H1 (cell line): ENCODE data around the gene CHD1L. TPM values are rescaled to one million over a fixed set of nuclear protein-coding genes. Genes with fewer than 3 reads are reported as not detected.

Experiments used
- CTCF ChIA-PET: fragments of 300-600 bp; sonication (Branson Sonifier 250); formaldehyde crosslinking; loops from one replicate; lab custom pipeline; 2021; ENCODE audit not compliant: partially characterized antibody; lab: Charles Lee
- POLR2A ChIA-PET: fragments of 300-600 bp; sonication (Branson Sonifier 250); formaldehyde crosslinking; loops from one replicate; lab custom pipeline; 2021; ENCODE audit warnings: inconsistent platforms; ENCODE audit not compliant: partially characterized antibody; lab: Charles Lee
- DNase-seq, 2 experiments: peaks; one replicate each; pipeline versions ENCODE4 v3.0.0 to v3.0.0-alpha.2; 2010 to 2022; ENCODE audit warnings: low spot score in 2 of 2, low read depth in 1 of 2, mixed read lengths in 1 of 2
- FAIRE-seq: peaks from 2 replicates; lab custom pipeline; 2011; peaks lifted over from hg19 to GRCh38; lab: Jason Lieb, UNC
- H2AFZ ChIP-seq: 2 replicates; pipeline ENCODE4 v1.8.1; 2012; ENCODE audit warnings: low read length, inconsistent platforms
- H2AK5ac ChIP-seq: 2 replicates; pipeline ENCODE4 v1.6.1; 2013; ENCODE audit warnings: low read depth, low read length
- H2BK120ac ChIP-seq: replicated peaks from 2 replicates; pipeline ENCODE3; 2013; ENCODE audit warnings: low read depth, low read length, inconsistent platforms
- H2BK12ac ChIP-seq: 2 replicates; pipeline ENCODE4 v1.6.1; 2013; ENCODE audit warnings: low read depth, low read length
- H2BK15ac ChIP-seq: 2 replicates; pipeline ENCODE4 v1.6.1; 2013; ENCODE audit warnings: low read length
- H2BK20ac ChIP-seq: 2 replicates; pipeline ENCODE4 v1.6.1; 2013; ENCODE audit warnings: low read length
- H2BK5ac ChIP-seq: 2 replicates; pipeline ENCODE4 v1.6.1; 2013; ENCODE audit warnings: low read depth, low read length
- H3K14ac ChIP-seq: 2 replicates; pipeline ENCODE4 v1.6.1; 2013; ENCODE audit warnings: inconsistent platforms; ENCODE audit not compliant: insufficient read length
- H3K18ac ChIP-seq: 2 replicates; pipeline ENCODE4 v1.6.1; 2013; ENCODE audit warnings: low read length; ENCODE audit errors: extremely low read depth
- H3K23ac ChIP-seq: 2 replicates; pipeline ENCODE4 v1.6.1; 2013; ENCODE audit warnings: inconsistent platforms; ENCODE audit not compliant: insufficient read length
- H3K23me2 ChIP-seq: 2 replicates; pipeline ENCODE4 v1.6.1; 2013; ENCODE audit warnings: low read depth, low read length
- H3K27ac ChIP-seq: 2 replicates; pipeline ENCODE4 v1.6.1; 2011; ENCODE audit warnings: low read depth, low read length, inconsistent platforms
- H3K27me3 ChIP-seq, 4 experiments: replicated peaks in 1 of 4; 1 replicate in 1 of 4; 2 replicates in 3 of 4; pipeline versions ENCODE4 v1.6.1 to v1.8.1; 2011 to 2013; ENCODE audit warnings: low read length in 3 of 4, mild to moderate bottlenecking in 3 of 4, inconsistent platforms in 2 of 4, mixed read lengths in 2 of 4, moderate library complexity in 1 of 4; ENCODE audit not compliant: control insufficient read depth in 3 of 4, insufficient read depth in 3 of 4; ENCODE audit errors: extremely low read depth in 1 of 4
- H3K36me3 ChIP-seq, 4 experiments: 2 replicates each; pipeline versions ENCODE4 v1.6.1 to v1.8.1; 2011 to 2013; ENCODE audit warnings: mild to moderate bottlenecking in 4 of 4, low read length in 3 of 4, moderate library complexity in 2 of 4, control low read depth in 1 of 4, inconsistent platforms in 1 of 4; ENCODE audit not compliant: insufficient read depth in 4 of 4, control insufficient read depth in 2 of 4
- H3K4ac ChIP-seq: replicated peaks from 2 replicates; pipeline ENCODE3; 2013; ENCODE audit warnings: low read length, low read depth, mixed read lengths, inconsistent platforms; ENCODE audit not compliant: insufficient read length
- H3K4me1 ChIP-seq, 4 experiments: replicated peaks in 1 of 4; 1 replicate in 1 of 4; 2 replicates in 3 of 4; pipeline versions ENCODE4 v1.6.1 to v1.8.1; 2011 to 2013; ENCODE audit warnings: low read length in 3 of 4, inconsistent platforms in 2 of 4, mixed read lengths in 1 of 4; ENCODE audit not compliant: insufficient read depth in 4 of 4, control insufficient read depth in 3 of 4
- H3K4me2 ChIP-seq, 2 experiments: 2 replicates each; pipeline versions ENCODE4 v1.6.1 to v1.8.1; 2011 to 2013; ENCODE audit warnings: low read depth in 2 of 2, low read length in 2 of 2, control low read depth in 1 of 2, inconsistent platforms in 1 of 2, mild to moderate bottlenecking in 1 of 2; ENCODE audit not compliant: insufficient read depth in 1 of 2
- H3K4me3 ChIP-seq, 4 experiments: fragments of 200-600, 300-600 bp in 1 of 4; sonication (generic), shearing (Covaris generic), sonication (Bioruptor Twin) in 1 of 4; 2 replicates each; pipeline versions ENCODE4 v1.5.1 to v1.8.1; 2011 to 2016; ENCODE audit warnings: low read length in 4 of 4, low read depth in 3 of 4, control low read depth in 2 of 4, inconsistent platforms in 2 of 4, mild to moderate bottlenecking in 2 of 4, mixed read lengths in 1 of 4, moderate library complexity in 1 of 4; ENCODE audit not compliant: insufficient read depth in 2 of 4; ENCODE audit errors: extremely low read depth in 1 of 4
- H3K56ac ChIP-seq: replicated peaks from 2 replicates; pipeline ENCODE3; 2013; ENCODE audit warnings: low read depth, mild to moderate bottlenecking, mixed read lengths, low read length, inconsistent platforms; ENCODE audit not compliant: insufficient read length
- H3K79me1 ChIP-seq: 2 replicates; pipeline ENCODE4 v1.6.1; 2013; ENCODE audit warnings: low read depth, low read length, control low read depth
- H3K79me2 ChIP-seq, 2 experiments: 2 replicates each; pipeline versions ENCODE4 v1.6.1 to v1.8.1; 2012 to 2013; ENCODE audit warnings: low read length in 2 of 2, mild to moderate bottlenecking in 2 of 2, inconsistent platforms in 1 of 2; ENCODE audit not compliant: insufficient read depth in 2 of 2, control insufficient read depth in 1 of 2
- H3K9ac ChIP-seq, 4 experiments: replicated peaks in 1 of 4; 1 replicate in 1 of 4; 2 replicates in 3 of 4; pipeline versions ENCODE4 v1.6.1 to v1.8.1; 2011 to 2013; ENCODE audit warnings: low read depth in 3 of 4, low read length in 3 of 4, control low read depth in 2 of 4, mild to moderate bottlenecking in 2 of 4, moderate library complexity in 2 of 4, inconsistent platforms in 1 of 4; ENCODE audit errors: extremely low read depth in 1 of 4
- H3K9me3 ChIP-seq, 2 experiments: 2 replicates each; pipeline versions ENCODE4 v1.6.1 to v1.8.1; 2012 to 2013; ENCODE audit warnings: mild to moderate bottlenecking in 2 of 2, moderate library complexity in 2 of 2, control low read depth in 1 of 2, inconsistent platforms in 1 of 2, low read depth in 1 of 2, low read length in 1 of 2, mixed read lengths in 1 of 2; ENCODE audit not compliant: insufficient read depth in 2 of 2
- H4K20me1 ChIP-seq, 2 experiments: replicated peaks in 1 of 2; 2 replicates each; pipeline versions ENCODE3 to v1.8.1; 2011 to 2013; ENCODE audit warnings: inconsistent platforms in 2 of 2, low read length in 2 of 2, mild to moderate bottlenecking in 1 of 2; ENCODE audit not compliant: insufficient read depth in 2 of 2, control insufficient read depth in 1 of 2
- H4K5ac ChIP-seq: 2 replicates; pipeline ENCODE4 v1.6.1; 2013; ENCODE audit warnings: low read length, low read depth, mixed read lengths, inconsistent platforms; ENCODE audit not compliant: insufficient read length
- H4K8ac ChIP-seq: 2 replicates; pipeline ENCODE4 v1.8.0; 2013; ENCODE audit warnings: mild to moderate bottlenecking, moderate library complexity, low read length, inconsistent platforms; ENCODE audit not compliant: insufficient read depth; ENCODE audit errors: extremely low read depth
- H4K91ac ChIP-seq: replicated peaks from 2 replicates; pipeline ENCODE3; 2013; ENCODE audit warnings: low read length, mixed read lengths, inconsistent platforms; ENCODE audit not compliant: insufficient read length
- ATF2 ChIP-seq: IDR thresholded peaks from 2 replicates; pipeline ENCODE4 v1.6.1; 2012; ENCODE audit warnings: low read length, inconsistent platforms
- NANOG ChIP-seq: IDR thresholded peaks from 2 replicates; pipeline ENCODE4 v1.6.1; 2011; ENCODE audit warnings: low read length, low read depth, mild to moderate bottlenecking, inconsistent platforms; ENCODE audit not compliant: insufficient read depth, poor library complexity, severe bottlenecking
- POLR2AphosphoS5 ChIP-seq: IDR thresholded peaks from 2 replicates; pipeline ENCODE4 v1.6.1; 2011; ENCODE audit warnings: low read depth, low read length
- RXRA ChIP-seq: IDR thresholded peaks from 2 replicates; pipeline ENCODE4 v1.6.1; 2011; ENCODE audit warnings: low read depth, mild to moderate bottlenecking, low read length, moderate library complexity; ENCODE audit not compliant: insufficient read depth
- SP2 ChIP-seq: IDR thresholded peaks from 2 replicates; pipeline ENCODE4 v1.6.1; 2012; ENCODE audit warnings: mild to moderate bottlenecking, low read length, inconsistent platforms
- SUZ12 ChIP-seq: fragments of 200-600 bp; sonication (generic); IDR thresholded peaks from 2 replicates; pipeline ENCODE4 v1.6.1; 2012; ENCODE audit warnings: mild to moderate bottlenecking, inconsistent platforms, low read length, moderate library complexity, mixed read lengths
- WGBS, 2 experiments: shearing (Covaris generic) in 1 of 2; methylation state at CpG; one replicate each; pipeline versions ENCODE4 v1.1.6 to v1.1.7; 2013 to 2015; ENCODE audit warnings: low lambda C conversion rate in 2 of 2, mixed read lengths in 2 of 2, inconsistent platforms in 1 of 2, low coverage in 1 of 2, missing lambda C conversion rate in 1 of 2; ENCODE audit not compliant: insufficient replicate concordance in 2 of 2, insufficient coverage in 1 of 2, insufficient read length in 1 of 2; ENCODE audit errors: extremely low coverage in 1 of 2, missing lambda C conversion rate in 1 of 2; 5-methylcytosine and 5-hydroxymethylcytosine counted together
- polyA plus RNA-seq, 7 experiments: library from polyadenylated mRNA; depleted of rRNA in 3 of 7; stranded (reverse) in 5 of 7; unstranded in 2 of 7; fragments of >200 nt in 5 of 7; fragments of 200-250 nt in 2 of 7; gene quantifications; 1 replicate in 5 of 7; 2 replicates in 1 of 7; 4 replicates in 1 of 7; pipeline versions ENCODE4 v1.2.1 to v1.2.3, GENCODE V29; 2011 to 2013; ENCODE audit warnings: missing spikeins in 2 of 7, mixed read lengths in 2 of 7
- total RNA-seq: library from RNA; stranded (reverse); fragmentation: NEBNext Ultra II Directional; extraction: Animal tissue kit (Norgen Biotek cat#: 25700); gene quantifications from 2 replicates; pipeline ENCODE4 v1.2.1, GENCODE V29; 2021

CHD1L gene
- total and polyA plus RNA-seq, 2 of the 8 experiments (the other 6 are each of a cell fraction or from before 2014, with no cell fraction given) = 20.2 to 51.2 TPM

DNA sequence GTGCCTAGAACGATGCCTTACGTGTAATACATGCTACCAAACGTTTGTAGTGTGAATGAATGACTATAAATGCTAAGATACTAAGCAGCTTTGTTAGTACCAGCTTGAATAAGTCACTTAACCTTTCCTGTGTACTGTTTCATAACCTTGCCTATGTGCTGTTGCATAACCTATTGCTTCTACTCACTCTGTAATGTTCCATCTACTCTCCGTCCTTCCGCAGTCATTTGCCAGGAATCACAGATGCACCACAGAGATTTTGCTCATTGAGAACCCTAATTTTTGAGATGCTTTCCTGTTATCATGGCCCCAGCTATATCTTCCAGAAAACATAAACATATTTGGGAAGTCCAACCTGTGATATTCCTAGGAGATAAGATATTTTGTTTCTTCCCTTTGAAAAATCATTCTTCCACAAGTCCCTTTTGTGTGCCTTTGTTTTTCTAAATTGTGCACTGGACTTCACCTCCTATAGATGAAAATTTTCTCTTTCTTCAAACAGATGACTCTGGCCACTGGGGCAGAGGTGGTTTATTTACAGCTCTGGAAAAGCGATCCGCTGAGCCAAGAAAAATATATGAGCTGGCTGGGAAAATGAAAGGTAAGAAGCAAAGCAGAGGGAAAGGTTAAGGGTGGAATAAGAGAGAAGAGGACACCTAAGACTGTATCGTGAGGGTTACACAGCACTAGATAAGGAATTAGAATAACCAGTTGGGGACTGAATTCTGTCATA lies 44.8 kb downstream of the CHD1L start:
- Histone ChIP-seq H3K9me3 (no peaks in the 10 kb centered on the region), H2BK120ac (no peak overlapping the region), H3K23ac (no peak overlapping the region), H4K5ac (no peak overlapping the region), H3K14ac (no peak overlapping the region), H3K23me2 (no peaks in the 10 kb centered on the region), H3K4ac (no peak overlapping the region), H3K9ac (no peak overlapping the region), H3K4me3 (no peak overlapping the region), H2AK5ac (no peak overlapping the region), H2BK15ac (no peak overlapping the region), H2BK12ac (no peak overlapping the region), H3K4me2 (no peak overlapping the region), H4K8ac (no peak overlapping the region), H3K27me3 (no peaks in the 10 kb centered on the region), H3K18ac (no peak overlapping the region), H2BK5ac (no peak overlapping the region), H2BK20ac (no peak overlapping the region), H4K20me1 (peaks cover 0 to 2% of the 10 kb centered on the region in 2 experiments), H3K27ac (no peak overlapping the region), H3K79me1 (no peaks in the 10 kb centered on the region), H2AFZ (no peak overlapping the region), H3K79me2 (no peaks in the 10 kb centered on the region), H3K36me3 (peaks cover 10 to 64% (median 47%) of the 10 kb centered on the region in 4 experiments), H3K56ac (no peak overlapping the region), H4K91ac (no peak overlapping the region), H3K4me1 (no peaks in the 10 kb centered on the region)
- 89% methylated on average over 8 of the region's 8 CpGs; no CpG with 5 or more reads in 1 of the 2 experiments for WGBS, 2 experiments
- TF ChIP-seq POLR2AphosphoS5 (no peak), ATF2 (no peak), NANOG (no peak), RXRA (no peak), SUZ12 (no peak), SP2 (no peak)
- FAIRE-seq (no peak), DNase-seq (no peak)
- POLR2A ChIA-PET = interaction anchor here (1.1 kb wide), 1 partner anchor 203 kb away, joined by 3 read pairs; no protein-coding TSS in a partner anchor
- CTCF ChIA-PET = interaction anchor here (1.0 to 2.5 kb wide), 3 partner anchors 13 to 103 kb away, joined by 3 to 11 read pairs (median 3); no protein-coding TSS in a partner anchor
